PC-3 (cell line): Measurements from ENCODE around the gene HACD1.

Experiments
- EZH2 ChIP-seq: fragments of 300-600 bp; sonication (generic); IDR thresholded peaks from one replicate; pipeline ENCODE4 v1.6.1; 2017; ENCODE audit warnings: antibody characterized with exemption, mild to moderate bottlenecking, low read length; ENCODE audit not compliant: unreplicated experiment
- TF ChIP-seq, protein P1 (sequence below): fragments of 300-600 bp; sonication (generic); conservative IDR thresholded peaks from 2 replicates; pipeline ENCODE4 v1.5.1; 2017; ENCODE audit warnings: antibody characterized with exemption, low read depth, mild to moderate bottlenecking, low read length

DNA sequence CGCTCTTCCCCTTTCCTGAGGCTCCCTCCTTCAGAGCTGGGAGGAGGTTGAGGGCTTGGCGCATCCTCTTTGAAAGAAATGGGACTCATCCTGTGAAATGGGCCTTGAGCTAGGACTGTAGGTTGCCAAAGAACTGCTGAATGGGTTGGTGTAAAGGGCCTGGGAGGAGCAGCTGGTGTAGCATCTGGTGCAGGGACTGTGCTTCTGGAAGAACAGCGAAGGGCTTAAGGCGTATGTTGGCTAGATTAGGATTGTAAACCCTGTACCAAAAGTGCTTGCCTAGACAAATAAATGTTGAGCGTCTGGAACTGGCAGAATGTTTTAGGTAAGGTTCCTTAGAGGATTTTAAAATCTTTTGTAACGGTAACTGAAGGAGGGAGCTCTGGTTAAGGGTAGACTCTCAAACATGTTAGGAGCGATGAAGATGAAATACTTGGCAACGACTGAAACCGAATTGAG, 27.3 kb upstream of the HACD1 start:
- TF ChIP-seq, protein P1, sequence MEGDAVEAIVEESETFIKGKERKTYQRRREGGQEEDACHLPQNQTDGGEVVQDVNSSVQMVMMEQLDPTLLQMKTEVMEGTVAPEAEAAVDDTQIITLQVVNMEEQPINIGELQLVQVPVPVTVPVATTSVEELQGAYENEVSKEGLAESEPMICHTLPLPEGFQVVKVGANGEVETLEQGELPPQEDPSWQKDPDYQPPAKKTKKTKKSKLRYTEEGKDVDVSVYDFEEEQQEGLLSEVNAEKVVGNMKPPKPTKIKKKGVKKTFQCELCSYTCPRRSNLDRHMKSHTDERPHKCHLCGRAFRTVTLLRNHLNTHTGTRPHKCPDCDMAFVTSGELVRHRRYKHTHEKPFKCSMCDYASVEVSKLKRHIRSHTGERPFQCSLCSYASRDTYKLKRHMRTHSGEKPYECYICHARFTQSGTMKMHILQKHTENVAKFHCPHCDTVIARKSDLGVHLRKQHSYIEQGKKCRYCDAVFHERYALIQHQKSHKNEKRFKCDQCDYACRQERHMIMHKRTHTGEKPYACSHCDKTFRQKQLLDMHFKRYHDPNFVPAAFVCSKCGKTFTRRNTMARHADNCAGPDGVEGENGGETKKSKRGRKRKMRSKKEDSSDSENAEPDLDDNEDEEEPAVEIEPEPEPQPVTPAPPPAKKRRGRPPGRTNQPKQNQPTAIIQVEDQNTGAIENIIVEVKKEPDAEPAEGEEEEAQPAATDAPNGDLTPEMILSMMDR: no peak
- no peak for TF ChIP-seq EZH2
